ENCODE measurements around the gene SH3GL1.

DNA sequence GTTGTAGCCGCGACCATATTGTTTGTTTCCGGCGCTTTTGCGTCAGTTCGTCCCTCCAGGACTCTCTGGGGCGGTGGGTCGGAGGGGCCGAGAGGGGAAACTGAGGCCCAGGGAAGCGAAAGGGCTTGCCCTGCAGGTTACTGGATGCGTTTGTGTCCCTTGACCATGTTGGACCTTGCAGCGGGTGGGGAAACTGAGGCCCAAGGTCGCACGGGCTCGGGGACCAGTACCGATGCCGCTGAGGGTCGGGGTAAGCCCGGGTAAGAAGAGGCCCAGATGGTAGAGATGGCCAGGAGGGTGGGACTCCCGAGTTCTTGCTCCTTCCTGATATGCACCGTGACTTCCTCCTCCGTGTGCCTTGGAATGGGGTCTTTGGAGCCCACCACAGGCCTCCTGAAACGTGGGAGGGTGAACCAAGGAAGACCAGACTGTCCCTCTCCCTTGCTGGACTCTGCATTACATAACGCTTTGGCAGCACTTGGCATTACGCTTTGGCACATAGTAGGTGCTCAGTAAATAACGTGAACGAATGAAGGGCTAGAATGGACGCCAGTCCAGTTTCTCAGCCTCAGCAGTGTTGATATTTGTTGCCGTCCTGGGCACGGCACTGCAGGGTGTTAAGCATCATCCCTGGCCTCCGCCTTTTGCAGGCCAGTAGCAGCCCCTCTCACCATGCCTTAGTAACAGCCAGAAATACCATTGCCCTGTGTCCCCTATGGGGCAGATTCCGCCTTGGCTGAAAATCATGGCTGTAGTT is 2.8 kb upstream of the SH3GL1 start:
- TF ChIP-seq, protein P1, sequence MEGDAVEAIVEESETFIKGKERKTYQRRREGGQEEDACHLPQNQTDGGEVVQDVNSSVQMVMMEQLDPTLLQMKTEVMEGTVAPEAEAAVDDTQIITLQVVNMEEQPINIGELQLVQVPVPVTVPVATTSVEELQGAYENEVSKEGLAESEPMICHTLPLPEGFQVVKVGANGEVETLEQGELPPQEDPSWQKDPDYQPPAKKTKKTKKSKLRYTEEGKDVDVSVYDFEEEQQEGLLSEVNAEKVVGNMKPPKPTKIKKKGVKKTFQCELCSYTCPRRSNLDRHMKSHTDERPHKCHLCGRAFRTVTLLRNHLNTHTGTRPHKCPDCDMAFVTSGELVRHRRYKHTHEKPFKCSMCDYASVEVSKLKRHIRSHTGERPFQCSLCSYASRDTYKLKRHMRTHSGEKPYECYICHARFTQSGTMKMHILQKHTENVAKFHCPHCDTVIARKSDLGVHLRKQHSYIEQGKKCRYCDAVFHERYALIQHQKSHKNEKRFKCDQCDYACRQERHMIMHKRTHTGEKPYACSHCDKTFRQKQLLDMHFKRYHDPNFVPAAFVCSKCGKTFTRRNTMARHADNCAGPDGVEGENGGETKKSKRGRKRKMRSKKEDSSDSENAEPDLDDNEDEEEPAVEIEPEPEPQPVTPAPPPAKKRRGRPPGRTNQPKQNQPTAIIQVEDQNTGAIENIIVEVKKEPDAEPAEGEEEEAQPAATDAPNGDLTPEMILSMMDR (optimal IDR thresholded peaks at IDR 0.05 in 1 of 3, IDR thresholded peaks at IDR 0.05 in 1 of 3, conservative IDR thresholded peaks at IDR 0.05 in 1 of 3; ENCODE audit: extremely low read depth in 1 of 3, insufficient read depth in 2 of 3, low read length in 3 of 3), result no peak
- no peak for TF ChIP-seq EZH2 (IDR thresholded peaks at IDR 0.05; ENCODE audit: low read length)

Measured in keratinocyte (primary cell).